ENCODE results near the gene ZNF579.

GRCh38 chr19:55623561-55623960 lies 42.9 kb upstream of the ZNF579 start:
- TF ChIP-seq CTCF (IDR thresholded peaks at IDR 0.05) (no peak), POLR2A (IDR thresholded peaks at IDR 0.05) (no peak)

All from transverse colon (tissue), 3 donors.